Head of caudate nucleus (tissue), 42 donors: ENCODE measurements around the gene PGAP1.
A peak's percentile ranks its signal among the peaks of the same experiment; 100 is the strongest.

Experiments
- DNase-seq, 42 donors: peaks; one replicate each; pipeline versions ENCODE4 v3.0.0 to v3.0.0-alpha.2; 2020 to 2021; ENCODE audit warnings: mixed read lengths in 7 of 42
- intact Hi-C: fragments of 100-400 bp; cut with DNase I; formaldehyde crosslinking; loops from one replicate; pipeline ENCODE4 v1.15.0; 2022

The PGAP1 gene

GRCh38 chr2:196823750-196824522 is 102.6 kb downstream of the PGAP1 start:
- intact Hi-C loops = no loop called here
- DNase-seq = no peak

- DNase-seq = no peak
- intact Hi-C loops = no loop called here
Observed at GRCh38 chr2:196821195-196821594, 105.3 kb downstream of the PGAP1 start.

GRCh38 chr2:196809260-196809659 is 117.2 kb downstream of the PGAP1 start, which contains the start of gene C2orf66:
TSS of gene C2orf66 (minus strand) at chr2:196809355. CDS start at chr2:196809336, 19 bp downstream.
- no peak for DNase-seq
- intact Hi-C loops = no loop called here

- intact Hi-C loops = no loop called here
- no peak for DNase-seq
Observed at GRCh38 chr2:196808083-196808665, 118.3 kb downstream of the PGAP1 start.

- intact Hi-C loops = no loop called here
Observed at GRCh38 chr2:196804381-196804780, 122.1 kb downstream of the PGAP1 start.

GRCh38 chr2:196802401-196802800 is 124.1 kb downstream of the PGAP1 start:
- intact Hi-C loops = no loop called here
- DNase-seq = no peak

More at GRCh38 chr2:196804381-196804780, 122.1 kb downstream of the PGAP1 start:
- DNase-seq = no peak

- no peak for DNase-seq
- intact Hi-C loops = no loop called here
Observed at GRCh38 chr2:196801674-196802261, 124.7 kb downstream of the PGAP1 start.

- no peak for DNase-seq
- intact Hi-C loops = no loop called here
Observed at GRCh38 chr2:196798980-196799379, 127.5 kb downstream of the PGAP1 start.

GRCh38 chr2:196792865-196793264 is 133.6 kb downstream of the PGAP1 start:
- DNase-seq = no peak
- intact Hi-C loops = no loop called here

GRCh38 chr2:196783431-196784094 is 142.9 kb downstream of the PGAP1 start:
- intact Hi-C loops = no loop called here
- DNase-seq = peak in 15 of 42 donors; percentile 8 to 76 (median 39)
